Measurements from ENCODE around the gene YBX1.
"Not testable (repeated sequence)": the region's sequence is repeated elsewhere in the genome, so short reads cannot be mapped to it uniquely, and the experiment has no call there.

Gene YBX1

GRCh38 chr1:42751511-42752070 is 69.4 kb downstream of the YBX1 start:
- not testable (repeated sequence) for DNase-seq

GRCh38 chr1:42752284-42752683 is 70.1 kb downstream of the YBX1 start:
- DNase-seq: no peak

DNA sequence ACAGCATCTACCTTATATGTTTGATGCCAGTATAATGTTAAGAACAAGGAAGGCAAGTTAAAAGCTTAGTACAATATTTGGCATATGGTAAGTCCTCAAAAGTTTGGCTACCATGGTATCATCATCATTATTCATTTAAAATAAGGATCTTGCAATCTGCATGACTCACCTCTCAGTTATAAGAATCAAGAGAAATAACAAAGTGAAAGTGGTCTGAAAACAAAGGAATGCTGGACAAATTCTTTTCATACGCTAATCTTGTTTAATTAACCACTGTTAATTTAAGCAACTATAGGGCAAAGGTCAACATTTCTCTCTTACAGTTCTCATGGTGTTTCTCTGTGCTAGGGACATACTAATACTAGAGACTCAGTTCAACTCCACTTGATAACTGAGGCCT is 70.9 kb downstream of the YBX1 start:
- no peak for DNase-seq
